ENCODE measurements around the gene ITGA1.

DNA sequence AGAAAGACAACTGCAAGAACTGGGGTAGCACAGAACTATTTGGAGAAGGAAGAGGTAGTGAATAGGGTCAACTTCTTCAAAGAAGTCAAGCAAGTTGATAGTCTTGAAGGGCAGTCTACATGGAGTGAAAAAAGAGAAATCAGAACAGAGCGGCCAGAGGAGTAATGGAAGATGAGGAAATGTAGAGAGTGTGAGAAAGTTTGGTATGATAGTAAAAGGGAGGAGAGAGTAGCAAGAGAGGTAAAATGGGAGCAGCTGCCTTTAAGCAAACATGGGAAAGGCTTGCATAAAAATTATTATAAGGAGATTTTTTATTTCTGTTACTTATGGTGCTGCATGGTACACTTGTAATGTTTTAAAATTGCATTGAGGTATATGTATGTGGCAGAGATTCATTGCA is 208.2 kb downstream of the ITGA1 start:
- TF ChIP-seq POLR2A (IDR thresholded peaks at IDR 0.05; ENCODE audit: low read length) = no peak
- no peak for TF ChIP-seq GATA1 (IDR thresholded peaks at IDR 0.05; ENCODE audit: low read depth, low read length)
